ELF-1 (cell line): ENCODE measurements around the gene RNF222.
"Not testable (repeated sequence)": the region's sequence is repeated elsewhere in the genome, so short reads cannot be mapped to it uniquely, and the experiment has no call there.

Experiments
- DNase-seq: peaks from one replicate; pipeline ENCODE4 v3.0.0-alpha.2; 2016; ENCODE audit warnings: low read depth, low spot score

The RNF222 gene

GRCh38 chr17:8412089-8412488 lies 14.5 kb upstream of the RNF222 start:
- no peak for DNase-seq

DNA sequence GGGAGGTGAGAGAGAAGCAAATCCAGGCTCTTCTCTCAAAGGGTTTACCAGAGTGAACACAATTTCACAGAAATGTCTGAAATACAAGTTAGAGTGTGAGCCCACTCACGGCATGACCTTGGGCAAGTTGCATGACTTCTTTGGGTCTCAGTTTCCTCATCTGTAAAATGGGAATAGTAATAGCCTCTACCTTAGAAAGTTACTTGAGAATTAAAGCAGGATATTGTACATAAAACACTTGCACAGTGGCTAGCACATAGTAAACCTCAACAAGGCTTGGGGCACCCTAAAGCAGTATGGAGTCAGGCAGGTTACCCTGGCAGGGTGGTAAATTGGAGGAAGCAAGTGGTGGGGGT lies 13.2 kb upstream of the RNF222 start:
- DNase-seq, result no peak

GRCh38 chr17:8409966-8410882 lies 12.6 kb upstream of the RNF222 start:
- peak; percentile 94 for DNase-seq

DNA sequence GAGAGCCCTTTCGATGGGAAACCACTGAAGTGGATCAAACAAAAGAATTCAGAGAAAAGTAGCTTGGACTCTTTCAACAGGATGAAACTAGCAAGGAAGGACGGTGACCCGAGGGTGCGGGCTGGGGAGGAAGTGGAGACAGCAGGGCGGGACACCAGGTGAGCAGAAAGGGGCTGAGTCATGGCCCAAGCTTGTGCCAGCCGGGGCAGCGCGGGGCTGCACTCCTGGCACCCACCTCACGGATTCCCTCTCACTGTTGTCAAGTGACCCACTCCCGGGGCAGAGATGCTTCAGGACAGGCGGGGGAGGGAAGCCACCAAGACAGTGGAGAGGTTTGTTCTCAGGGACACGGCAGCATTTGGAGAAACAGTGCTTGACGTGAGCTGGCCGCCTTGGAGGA lies 10.7 kb upstream of the RNF222 start:
- peak; percentile 40 for DNase-seq

GRCh38 chr17:8406174-8406573 lies 8.5 kb upstream of the RNF222 start:
- no peak for DNase-seq

GRCh38 chr17:8405499-8406016 lies 7.9 kb upstream of the RNF222 start:
- DNase-seq, result no peak

GRCh38 chr17:8402921-8403536 lies 5.4 kb upstream of the RNF222 start:
- no peak for DNase-seq

- no peak for DNase-seq
Observed at GRCh38 chr17:8401107-8401506, 3.5 kb upstream of the RNF222 start.

GRCh38 chr17:8398980-8399379 lies 1.4 kb upstream of the RNF222 start:
- no peak for DNase-seq

- not testable (repeated sequence) for DNase-seq
Observed at GRCh38 chr17:8394497-8394896, 3.1 kb downstream of the RNF222 start.

DNA sequence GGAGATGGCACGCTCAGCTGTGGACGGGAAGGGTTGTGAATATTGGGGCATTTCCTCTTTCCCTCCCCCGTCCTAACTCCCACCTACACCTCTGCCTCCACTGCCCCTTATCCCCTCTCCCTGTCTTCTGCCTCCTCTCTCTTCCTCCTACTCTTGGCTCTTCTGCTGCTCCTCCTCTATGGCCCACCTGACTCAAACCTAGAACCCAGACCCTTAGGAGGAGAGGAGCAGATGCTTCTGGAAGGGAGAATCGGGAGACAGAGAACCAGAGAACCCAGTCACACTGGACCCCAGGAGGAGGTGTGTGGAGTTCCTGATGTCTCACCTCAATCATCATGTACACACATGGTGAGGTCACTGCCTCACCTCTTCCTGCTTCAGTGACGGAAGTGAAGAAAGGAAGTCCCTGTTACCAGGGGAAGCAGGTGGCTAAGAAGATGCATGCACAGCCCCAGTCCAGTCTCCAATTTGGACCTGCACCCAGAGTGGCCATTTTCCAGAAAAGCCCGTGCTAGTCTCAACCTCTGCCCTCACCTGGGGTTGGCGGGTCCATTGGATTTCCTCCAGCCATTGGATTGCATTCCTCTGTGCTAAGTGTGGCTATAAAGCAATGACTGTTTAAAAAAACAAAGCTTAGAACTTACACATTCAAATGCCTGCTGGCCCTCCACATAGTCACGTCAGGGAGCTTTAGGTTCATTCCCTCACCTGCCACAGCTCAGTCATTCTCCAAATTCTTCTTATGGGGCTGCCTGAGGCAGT lies 4.0 kb downstream of the RNF222 start:
- DNase-seq, result peak; percentile 44

DNA sequence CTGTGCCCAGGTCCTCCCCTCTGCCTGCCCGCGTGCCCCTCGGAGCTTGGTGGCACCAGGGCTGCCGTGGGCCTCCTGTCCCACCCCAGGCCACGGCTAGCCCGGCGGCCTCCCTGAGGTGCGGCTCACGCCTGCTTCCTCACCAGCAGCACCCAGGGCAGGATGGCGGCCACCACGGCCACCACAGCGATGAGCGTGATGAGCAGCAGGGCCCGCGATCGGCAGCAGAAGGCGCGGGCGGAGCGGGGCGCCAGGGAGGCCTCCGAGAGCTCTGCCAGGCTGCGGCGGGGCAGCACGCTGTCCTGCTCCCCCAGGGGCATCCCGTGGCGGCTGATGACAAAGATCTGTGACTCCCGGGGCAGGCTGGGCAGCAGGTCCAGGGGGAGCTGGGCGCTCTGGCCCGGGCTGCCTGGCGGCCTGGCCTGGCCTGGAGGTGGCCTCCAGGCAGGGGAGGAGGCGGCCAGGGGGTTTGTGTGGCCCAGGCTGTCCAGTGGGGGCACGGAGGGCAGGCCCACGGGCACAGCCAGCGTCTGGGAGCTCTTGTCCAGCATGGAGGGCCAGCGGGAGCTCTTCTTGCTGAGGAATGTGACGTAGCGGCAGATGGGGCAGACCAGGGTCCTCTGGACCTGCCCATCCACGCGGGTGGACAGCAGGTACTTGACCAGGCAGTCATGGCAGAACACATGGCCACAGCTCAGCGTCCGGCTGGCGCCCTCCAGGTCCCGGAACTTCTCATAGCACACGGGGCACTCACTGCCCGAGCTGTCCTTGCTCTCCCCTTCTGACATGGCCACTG lies 4.8 kb downstream of the RNF222 start:
- DNase-seq, result no peak

DNA sequence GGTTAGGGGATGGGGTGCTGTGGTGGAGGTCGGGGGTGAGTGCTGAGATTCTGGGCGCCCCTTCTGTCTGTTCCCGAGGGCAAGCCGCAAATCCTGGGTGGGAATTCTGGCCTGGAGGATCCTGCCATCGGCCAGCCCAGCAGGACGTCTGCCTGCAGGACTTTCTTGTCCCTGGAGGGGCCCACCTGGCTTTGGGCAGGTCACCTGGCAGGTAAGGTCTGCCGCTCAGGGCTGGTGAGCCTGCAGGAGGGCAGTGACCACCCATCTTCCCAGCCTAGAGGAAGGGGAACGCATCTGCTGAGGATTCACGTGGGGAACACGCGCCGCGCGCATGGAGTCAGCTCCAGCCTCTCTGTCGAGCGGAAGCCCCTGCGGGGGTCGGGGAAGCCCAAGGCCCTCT lies 5.4 kb downstream of the RNF222 start:
- no peak for DNase-seq

DNA sequence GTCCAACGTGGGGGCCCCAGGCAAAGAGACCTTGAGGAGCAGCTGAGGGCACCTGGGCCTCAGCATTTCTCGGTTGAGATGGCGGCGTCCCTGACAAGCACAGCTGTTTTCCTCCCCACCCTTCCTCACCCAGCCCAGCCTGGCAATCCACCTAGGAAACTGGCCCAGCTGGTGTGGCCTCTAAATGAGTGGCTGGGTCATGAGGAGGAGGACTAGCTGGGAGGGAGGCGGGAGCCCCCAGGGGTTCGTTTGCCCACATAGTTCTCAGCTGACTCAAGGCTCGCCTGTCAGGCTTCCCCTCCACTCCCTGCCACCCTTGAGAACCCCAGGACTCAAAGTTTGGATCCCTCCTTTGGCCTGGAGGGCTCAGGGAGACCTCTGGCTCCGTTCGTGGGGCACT lies 5.9 kb downstream of the RNF222 start:
- peak; percentile 68 for DNase-seq

- no peak for DNase-seq
Observed at GRCh38 chr17:8387914-8388651, 9.5 kb downstream of the RNF222 start.

- DNase-seq, result no peak
Observed at GRCh38 chr17:8386841-8387240, 10.8 kb downstream of the RNF222 start.

DNA sequence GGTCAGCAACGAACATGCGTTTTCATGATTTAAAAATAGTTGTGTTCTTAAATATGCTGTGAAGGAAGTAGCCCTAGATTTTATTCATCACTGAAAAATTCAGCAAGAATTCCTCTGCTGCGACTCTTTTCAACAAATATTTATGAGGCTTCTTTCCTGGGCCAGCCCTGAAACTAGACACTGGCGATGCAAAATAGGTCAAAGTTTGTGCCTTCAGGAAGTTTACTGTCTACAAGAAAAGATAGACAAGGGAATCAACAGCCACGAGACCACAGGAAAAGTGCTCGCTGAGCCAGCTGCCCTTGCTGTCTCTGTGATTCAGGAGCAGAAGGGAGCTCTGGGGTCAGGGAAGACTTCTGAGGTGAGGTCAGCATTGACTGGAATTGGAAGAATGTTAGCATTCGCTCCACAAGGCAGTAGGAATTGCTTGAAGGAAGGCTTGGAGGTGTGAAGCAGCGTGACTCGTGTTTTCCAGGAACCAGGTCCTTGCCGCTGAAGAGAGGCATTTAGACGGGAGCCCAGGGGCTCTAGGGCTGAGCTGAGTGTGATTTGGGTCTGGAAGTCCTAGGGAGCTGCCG lies 12.7 kb downstream of the RNF222 start:
- DNase-seq, result peak; percentile 96

GRCh38 chr17:8383143-8383822 lies 14.3 kb downstream of the RNF222 start, which contains the start of gene RPL26:
TSS of gene RPL26 (minus strand) at chr17:8383193. CDS start at chr17:8382310, 883 bp downstream.
- DNase-seq, result peak; percentile 99

DNA sequence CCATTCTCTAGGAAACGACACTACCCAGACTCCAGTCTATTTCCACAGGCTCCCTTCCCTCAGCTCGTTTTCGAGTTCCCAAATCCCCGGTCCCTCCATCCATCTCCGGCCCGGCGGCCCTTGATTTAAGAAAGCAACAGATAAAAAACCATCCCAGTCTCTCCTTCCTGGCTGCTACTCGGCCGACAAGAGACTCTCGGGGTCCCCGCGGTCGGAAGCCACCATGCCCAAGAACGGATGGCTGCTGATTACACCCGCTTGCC lies 14.8 kb downstream of the RNF222 start:
- no peak for DNase-seq
